GM12892 (cell line): Measurements from ENCODE around the gene PATJ.

ENCODE experiments used
- POLR2A ChIP-seq: IDR thresholded peaks from 2 replicates; pipeline ENCODE4 v1.6.1; 2011; ENCODE audit warnings: low read depth, low read length, control low read depth
- POLR2AphosphoS5 ChIP-seq: IDR thresholded peaks from 2 replicates; pipeline ENCODE4 v1.6.1; 2011; ENCODE audit warnings: low read depth, low read length, control low read depth
- TAF1 ChIP-seq: IDR thresholded peaks from 2 replicates; pipeline ENCODE4 v1.6.1; 2011; ENCODE audit warnings: low read depth, mild to moderate bottlenecking, control low read depth, low read length, borderline replicate concordance

- TF ChIP-seq POLR2A (no peak), TAF1 (no peak), POLR2AphosphoS5 (no peak)
These were observed 83.1 kb downstream of the PATJ start for GRCh38 chr1:61825393-61825792.
